ENCODE measurements around the gene GRAMD1B.
"Not testable (repeated sequence)": the region's sequence is repeated elsewhere in the genome, so short reads cannot be mapped to it uniquely, and the experiment has no call there.

Gene GRAMD1B

DNA sequence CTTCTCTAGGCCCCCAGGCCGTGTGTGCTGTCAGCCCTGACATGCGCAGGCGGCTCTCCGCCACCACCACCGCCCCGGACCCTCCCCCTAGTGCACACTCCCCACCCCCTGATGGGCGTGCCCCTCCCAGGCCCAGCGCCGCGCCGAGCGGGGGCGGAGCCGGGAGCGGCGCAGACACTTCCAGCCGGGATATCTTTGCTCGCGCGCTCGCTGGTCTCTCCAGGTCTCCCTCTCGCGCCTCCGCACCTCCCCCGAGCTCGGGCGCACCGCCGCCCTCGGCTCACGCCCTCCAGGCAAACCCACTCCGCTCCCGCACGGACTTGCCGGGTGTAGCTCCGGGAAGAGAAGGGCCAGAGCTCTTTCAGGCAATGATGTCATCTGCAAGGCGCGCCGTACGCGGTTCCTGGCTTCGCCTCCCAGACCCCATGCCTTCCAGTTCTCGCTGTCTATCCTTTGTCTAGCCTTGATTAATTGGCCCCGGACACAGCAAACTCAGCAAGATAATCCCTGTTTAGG lies 224.6 kb downstream of the GRAMD1B start, which contains the start of gene SCN3B:
TSS of gene SCN3B (minus strand) at position 59 of the 516 bp plus-strand sequence. CDS start 823 bp downstream, outside the sequence.
- peak; percentile 8 for DNase-seq

GRCh38 chr11:123659311-123659710 lies 229.2 kb downstream of the GRAMD1B start:
- DNase-seq = no peak

- DNase-seq = not testable (repeated sequence)
Observed at GRCh38 chr11:123659965-123660364, 229.9 kb downstream of the GRAMD1B start.

- no peak for DNase-seq
Observed at GRCh38 chr11:123665306-123665705, 235.2 kb downstream of the GRAMD1B start.

- DNase-seq = no peak
Observed at GRCh38 chr11:123670081-123670480, 240.0 kb downstream of the GRAMD1B start.

GRCh38 chr11:123671534-123671933 lies 241.5 kb downstream of the GRAMD1B start:
- DNase-seq = no peak

- DNase-seq = no peak
Observed at GRCh38 chr11:123672568-123672967, 242.5 kb downstream of the GRAMD1B start.

DNA sequence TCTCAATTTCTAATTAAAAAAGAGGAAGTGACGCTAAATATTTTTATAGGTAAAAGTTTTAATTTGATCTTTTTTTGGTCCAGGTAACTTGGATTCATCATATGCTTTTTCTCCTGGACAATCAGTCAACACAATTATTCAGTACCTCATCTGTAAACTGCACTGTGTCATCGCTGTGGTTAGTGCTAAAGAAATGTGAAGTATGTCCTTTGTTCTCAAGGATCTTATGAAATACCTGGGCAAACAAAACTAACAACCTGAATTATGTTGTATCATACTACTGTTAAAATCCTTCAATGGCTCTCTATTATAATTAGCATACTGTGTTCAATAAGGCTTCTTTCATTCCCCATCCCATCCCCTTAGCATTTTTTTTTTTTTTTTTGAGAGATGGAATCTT lies 244.2 kb downstream of the GRAMD1B start:
- DNase-seq = no peak
